Osteoblast (primary cell): ENCODE data around the gene EPHA6. TPM values are rescaled to one million over a fixed set of nuclear protein-coding genes. Genes with fewer than 3 reads are reported as not detected.

ENCODE experiments used
- DNase-seq: peaks from one replicate; pipeline ENCODE4 v3.0.0; 2011; ENCODE audit warnings: low spot score, mixed read lengths; ENCODE audit not compliant: insufficient read length; ENCODE audit errors: missing footprints
- H2AFZ ChIP-seq: 2 replicates; pipeline ENCODE4 v1.6.0; 2011; ENCODE audit warnings: mild to moderate bottlenecking, low read length
- H3K27ac ChIP-seq: 2 replicates; pipeline ENCODE4 v1.5.1; 2011; ENCODE audit warnings: mild to moderate bottlenecking, low read depth, low read length, moderate library complexity
- H3K27me3 ChIP-seq: 2 replicates; pipeline ENCODE4 v1.6.0; 2012; ENCODE audit warnings: mild to moderate bottlenecking, control low read depth, inconsistent platforms, low read length, moderate library complexity; ENCODE audit not compliant: insufficient read depth
- H3K36me3 ChIP-seq: 2 replicates; pipeline ENCODE4 v1.5.1; 2011; ENCODE audit warnings: mild to moderate bottlenecking, low read length, control low read depth, moderate library complexity; ENCODE audit not compliant: insufficient read depth
- H3K4me1 ChIP-seq: 2 replicates; pipeline ENCODE4 v1.5.1; 2011; ENCODE audit warnings: mild to moderate bottlenecking, low read length, control low read depth, moderate library complexity; ENCODE audit not compliant: insufficient read depth
- H3K4me2 ChIP-seq: 2 replicates; pipeline ENCODE4 v1.6.0; 2011; ENCODE audit warnings: mild to moderate bottlenecking, low read length; ENCODE audit not compliant: insufficient read depth
- H3K4me3 ChIP-seq: fragments of 200-600 bp; sonication (generic); 3 replicates; pipeline ENCODE4 v1.5.1; 2012; ENCODE audit warnings: mild to moderate bottlenecking, low read length, inconsistent platforms; ENCODE audit not compliant: insufficient read depth
- H3K79me2 ChIP-seq: 2 replicates; pipeline ENCODE4 v1.6.0; 2012; ENCODE audit warnings: mild to moderate bottlenecking, low read length, control low read depth, inconsistent platforms; ENCODE audit not compliant: insufficient read depth
- H3K9me3 ChIP-seq: 2 replicates; pipeline ENCODE4 v1.5.1; 2011; ENCODE audit warnings: low read depth, low read length, control low read depth
- H4K20me1 ChIP-seq: 2 replicates; pipeline ENCODE4 v1.6.0; 2012; ENCODE audit warnings: mild to moderate bottlenecking, low read length, control low read depth; ENCODE audit not compliant: insufficient read depth
- CTCF ChIP-seq: IDR thresholded peaks from 2 replicates; pipeline ENCODE4 v1.5.1; 2011; ENCODE audit warnings: mild to moderate bottlenecking, low read depth, low read length, moderate library complexity; ENCODE audit errors: extremely low read depth
- total RNA-seq: library from RNA; depleted of rRNA; stranded (reverse); fragments of >200 nt; gene quantifications from 2 replicates; pipeline ENCODE4 v1.2.3, GENCODE V29; 2012

Gene EPHA6
- total RNA-seq, 1 donor = not detected

GRCh38 chr3:97497138-97497537 is 682.7 kb downstream of the EPHA6 start:
- H3K4me1 ChIP-seq = no peaks in the 10 kb centered on the region
- H4K20me1 ChIP-seq = no peaks in the 10 kb centered on the region
- no peak overlapping the region for H3K4me3 ChIP-seq
- no peak overlapping the region for H3K27ac ChIP-seq
- H2AFZ ChIP-seq = no peak overlapping the region
- no peaks in the 10 kb centered on the region for H3K79me2 ChIP-seq
- DNase-seq = no peak
- no peak overlapping the region for H3K4me2 ChIP-seq
- H3K9me3 ChIP-seq = no peaks in the 10 kb centered on the region
- no peaks in the 10 kb centered on the region for H3K36me3 ChIP-seq
- no peak for TF ChIP-seq CTCF
- no peaks in the 10 kb centered on the region for H3K27me3 ChIP-seq

- Histone ChIP-seq H3K27ac (no peak overlapping the region), H2AFZ (no peak overlapping the region), H4K20me1 (no peaks in the 10 kb centered on the region), H3K4me3 (no peak overlapping the region), H3K4me2 (no peak overlapping the region), H3K4me1 (no peaks in the 10 kb centered on the region), H3K9me3 (no peaks in the 10 kb centered on the region), H3K36me3 (no peaks in the 10 kb centered on the region), H3K27me3 (no peaks in the 10 kb centered on the region), H3K79me2 (no peaks in the 10 kb centered on the region)
- TF ChIP-seq CTCF = no peak
- no peak for DNase-seq
Measured at GRCh38 chr3:97504463-97504862, 690.1 kb downstream of the EPHA6 start.

GRCh38 chr3:97510795-97511194 is 696.4 kb downstream of the EPHA6 start:
- Histone ChIP-seq H3K27me3 (no peaks in the 10 kb centered on the region), H3K27ac (no peak overlapping the region), H3K36me3 (no peaks in the 10 kb centered on the region), H3K79me2 (no peaks in the 10 kb centered on the region), H2AFZ (no peak overlapping the region), H3K4me3 (no peak overlapping the region), H3K9me3 (no peaks in the 10 kb centered on the region), H4K20me1 (no peaks in the 10 kb centered on the region), H3K4me2 (no peak overlapping the region), H3K4me1 (no peaks in the 10 kb centered on the region)
- no peak for DNase-seq
- TF ChIP-seq CTCF = no peak

- Histone ChIP-seq H4K20me1 (no peaks in the 10 kb centered on the region), H3K4me2 (no peak overlapping the region), H2AFZ (no peak overlapping the region), H3K4me3 (no peak overlapping the region), H3K27ac (no peak overlapping the region), H3K27me3 (no peaks in the 10 kb centered on the region), H3K36me3 (no peaks in the 10 kb centered on the region), H3K9me3 (no peaks in the 10 kb centered on the region), H3K4me1 (no peaks in the 10 kb centered on the region), H3K79me2 (no peaks in the 10 kb centered on the region)
- DNase-seq = no peak
- TF ChIP-seq CTCF = no peak
Measured at GRCh38 chr3:97515076-97515475, 700.7 kb downstream of the EPHA6 start.
